ENCODE measurements around the gene ARHGAP26.

Gene ARHGAP26

DNA sequence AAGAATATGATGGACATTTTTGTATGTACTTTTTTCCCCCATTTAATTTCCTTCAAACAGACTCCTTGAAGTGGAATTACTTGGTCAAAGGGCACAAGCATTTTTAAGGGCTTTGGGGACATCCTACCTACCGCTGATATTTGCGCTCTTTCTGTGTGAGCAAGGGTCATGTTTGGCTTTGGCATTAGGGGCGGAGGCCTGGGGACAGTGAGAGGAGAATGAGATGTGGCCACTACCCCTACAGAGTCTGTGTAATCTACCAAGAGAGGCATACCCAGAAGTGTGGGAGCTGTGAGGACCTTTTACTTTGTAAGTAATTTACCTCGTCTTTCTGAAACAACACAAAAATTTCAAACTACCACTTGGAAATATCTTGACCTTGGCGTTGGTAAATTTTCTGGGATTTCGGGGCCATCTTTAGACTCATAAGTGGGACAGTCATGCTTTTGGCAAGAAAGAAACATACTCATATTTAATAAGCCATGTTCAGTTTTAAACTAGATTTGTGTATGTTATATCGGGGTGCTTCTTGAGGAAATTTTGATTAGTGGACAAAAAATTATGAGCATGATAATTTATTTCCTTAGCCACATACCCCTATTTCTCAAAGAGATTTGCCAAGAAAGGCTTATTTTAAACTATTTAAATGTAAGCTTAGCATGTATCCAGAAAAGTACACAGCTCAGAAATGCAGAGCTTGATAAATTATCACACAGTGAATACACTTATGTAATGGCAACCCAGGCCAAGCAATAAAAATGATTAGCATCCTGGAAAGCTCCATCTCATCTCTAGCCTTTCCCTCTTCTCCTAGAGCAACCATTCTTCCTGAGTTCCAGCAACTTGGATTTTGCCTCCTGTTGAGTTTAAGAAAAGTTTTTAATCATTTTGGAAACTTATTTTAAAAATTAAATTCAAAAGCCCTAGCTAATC lies 63.6 kb downstream of the ARHGAP26 start:
- no peak for DNase-seq

- DNase-seq, result no peak
These were observed 64.3 kb downstream of the ARHGAP26 start for GRCh38 chr5:142834504-142834903.

DNA sequence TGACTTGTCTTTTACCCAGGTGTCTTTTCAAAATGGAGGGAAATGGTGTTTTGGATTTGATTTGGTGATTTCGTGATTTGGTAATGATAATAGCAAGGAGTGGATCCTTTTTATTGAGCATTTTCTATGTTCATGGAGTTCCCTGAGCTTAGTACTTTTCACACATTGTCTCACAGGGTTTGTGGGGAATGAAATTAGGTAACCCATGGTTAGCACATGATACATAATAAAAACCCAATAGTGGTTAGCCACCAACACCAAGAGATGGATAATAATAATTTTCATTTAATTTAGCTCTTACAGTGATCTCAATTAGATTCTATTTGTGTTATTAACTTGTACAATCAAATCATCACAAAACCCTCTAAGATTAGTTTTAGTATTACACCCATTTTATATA lies 65.4 kb downstream of the ARHGAP26 start:
- no peak for DNase-seq

- DNase-seq, result no peak
These were observed 65.9 kb downstream of the ARHGAP26 start for GRCh38 chr5:142836048-142836447.

DNA sequence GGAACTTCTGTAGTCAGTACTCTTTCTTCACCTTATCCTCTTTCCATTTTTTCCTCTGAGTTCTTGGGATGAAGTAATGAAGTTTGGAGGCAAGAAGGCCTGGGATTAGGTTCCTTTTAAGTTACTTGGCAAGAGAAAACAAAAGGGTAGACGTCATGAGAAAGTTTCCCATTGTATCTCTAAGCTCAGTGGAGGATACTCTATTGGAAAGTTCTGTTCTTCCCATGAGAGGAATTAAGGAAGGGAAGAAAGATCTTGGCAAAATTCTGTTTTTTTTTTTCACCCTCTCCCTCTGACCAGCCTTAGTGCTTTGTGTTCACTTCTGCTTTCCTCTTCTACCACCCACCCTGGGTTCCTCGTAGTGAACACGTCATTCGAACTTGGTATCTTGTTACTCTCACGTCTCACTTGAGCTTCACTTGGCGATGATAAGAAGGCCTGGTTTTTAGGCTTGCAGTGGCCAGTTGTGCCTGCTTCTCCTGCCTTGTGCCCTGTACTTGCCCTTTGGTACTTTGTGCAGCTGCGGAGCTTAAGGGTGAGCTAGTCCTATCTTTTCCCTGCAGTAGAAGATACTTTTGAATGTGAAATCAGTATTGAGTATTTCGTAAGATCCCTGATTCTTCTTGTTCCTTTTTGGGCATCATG lies 67.0 kb downstream of the ARHGAP26 start:
- no peak for DNase-seq

DNA sequence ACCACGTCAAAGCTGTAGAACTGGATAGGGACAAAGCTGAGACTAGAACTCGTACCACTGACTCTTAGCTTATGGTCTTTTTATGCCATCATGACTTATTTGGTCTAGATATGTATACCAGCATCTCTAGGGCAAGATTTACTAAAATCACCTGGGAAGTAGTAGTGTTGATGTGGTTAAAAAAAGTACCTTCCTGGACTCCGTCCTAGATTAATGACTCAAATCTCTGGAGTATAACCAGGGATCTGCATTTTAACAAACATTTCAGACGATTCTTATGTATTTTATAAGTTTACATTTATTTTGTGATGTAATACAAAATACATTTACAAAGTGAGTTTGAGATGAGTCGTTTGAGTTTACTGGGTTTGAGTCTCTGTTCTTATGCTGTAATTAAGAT lies 68.7 kb downstream of the ARHGAP26 start:
- DNase-seq, result no peak

GRCh38 chr5:142839711-142840346 lies 69.7 kb downstream of the ARHGAP26 start:
- DNase-seq, result no peak

DNA sequence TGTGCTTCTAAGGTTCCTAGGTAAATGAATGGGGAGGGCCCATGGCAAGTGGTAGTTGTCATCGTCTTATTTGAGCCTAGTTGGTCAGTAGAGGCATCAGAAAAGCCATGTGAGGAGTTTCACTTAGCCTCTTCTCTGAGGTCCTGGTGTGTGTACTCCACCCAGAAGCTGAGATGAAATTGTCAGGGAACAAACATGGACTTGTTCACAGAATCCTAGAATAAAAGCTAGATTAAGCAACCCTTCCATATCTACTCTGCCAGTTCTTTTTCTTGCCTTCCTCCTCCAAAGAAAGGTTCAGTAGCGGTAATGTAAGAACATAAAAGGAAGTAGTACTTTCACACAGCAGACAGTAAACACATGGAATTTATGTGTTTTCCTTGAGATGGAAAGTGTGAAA lies 70.4 kb downstream of the ARHGAP26 start:
- no peak for DNase-seq

DNA sequence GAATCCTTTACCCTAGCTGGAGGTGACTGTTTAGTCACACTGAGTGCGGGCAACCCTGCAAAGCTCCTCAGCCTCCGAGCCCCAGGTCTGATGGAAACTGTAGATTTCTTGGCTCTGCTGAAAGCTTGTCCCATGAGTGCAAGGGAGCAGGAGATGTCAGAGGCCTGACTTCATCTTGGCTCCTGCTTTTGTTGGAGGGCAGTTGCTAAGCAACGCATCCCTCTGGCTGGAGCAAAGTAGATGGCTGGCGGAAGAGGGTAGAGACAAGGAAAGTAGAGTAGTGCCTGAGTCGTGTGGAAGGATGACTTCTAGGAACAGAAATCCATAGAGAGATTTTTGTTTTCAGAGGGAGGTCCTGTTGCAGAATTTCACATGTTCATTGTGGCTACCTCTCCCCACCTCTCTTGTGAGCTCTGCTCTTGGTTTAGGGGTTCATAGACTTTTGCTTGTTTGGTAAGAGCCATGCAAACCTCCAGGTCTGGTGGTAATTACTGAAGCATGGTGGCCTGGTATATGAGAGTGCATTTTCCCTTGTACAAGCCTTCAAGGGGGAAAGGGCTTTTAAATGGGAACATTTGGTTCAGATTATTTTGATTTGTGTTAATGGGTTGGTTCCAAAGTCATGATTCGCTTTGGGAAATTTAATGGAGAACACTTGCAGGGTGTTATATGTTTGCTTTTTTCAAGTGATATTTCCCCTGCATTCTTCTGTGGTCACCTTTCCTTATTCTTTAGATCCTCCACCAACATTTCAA lies 71.5 kb downstream of the ARHGAP26 start:
- DNase-seq, result no peak

- no peak for DNase-seq
These were observed 73.1 kb downstream of the ARHGAP26 start for GRCh38 chr5:142842994-142843905.

DNA sequence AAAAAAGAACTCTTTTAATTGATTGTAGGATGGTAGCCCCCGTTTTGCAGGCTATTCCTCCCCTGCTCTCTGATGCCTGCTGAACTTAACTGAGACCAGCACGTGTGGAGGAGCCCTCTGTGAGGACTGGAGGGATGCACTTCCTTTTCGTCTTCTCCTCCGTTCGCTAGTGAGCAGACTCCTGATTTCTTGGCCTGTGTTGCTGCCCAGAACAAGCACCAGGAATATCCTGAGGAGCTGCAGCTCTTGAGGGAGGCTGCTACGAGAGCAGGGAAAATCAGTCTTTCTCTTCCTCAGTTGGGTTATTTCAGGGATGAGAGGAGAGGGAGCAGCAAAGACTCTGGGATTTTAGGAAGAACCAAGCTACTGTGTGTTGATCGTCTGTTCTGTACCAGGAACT lies 74.7 kb downstream of the ARHGAP26 start:
- DNase-seq, result no peak

- no peak for DNase-seq
These were observed 75.3 kb downstream of the ARHGAP26 start for GRCh38 chr5:142845402-142845921.

DNA sequence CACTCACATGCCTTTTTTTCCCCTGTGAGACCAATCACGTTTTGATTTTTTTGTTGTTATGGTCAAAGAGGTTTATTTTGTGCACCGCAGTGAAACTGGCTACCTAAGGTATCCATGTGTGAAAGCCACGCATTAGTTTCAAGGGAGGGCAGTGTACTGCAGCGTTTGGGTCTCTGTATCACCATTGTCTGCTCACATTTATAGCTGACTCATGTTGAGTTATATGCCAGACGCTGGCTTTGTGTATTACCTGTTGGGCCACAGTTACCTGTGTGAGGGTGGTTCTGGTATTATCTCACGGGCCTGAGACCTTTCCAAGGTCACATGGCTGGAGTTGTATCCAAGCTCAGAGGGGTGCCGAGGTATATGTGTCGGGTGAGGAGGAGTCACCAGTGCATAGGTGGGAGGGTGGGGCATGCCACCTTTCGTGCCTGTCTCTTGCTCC lies 75.8 kb downstream of the ARHGAP26 start:
- no peak for DNase-seq

GRCh38 chr5:142846406-142846805 lies 76.2 kb downstream of the ARHGAP26 start:
- DNase-seq, result no peak

- DNase-seq, result no peak
These were observed 78.0 kb downstream of the ARHGAP26 start for GRCh38 chr5:142847898-142848790.

DNA sequence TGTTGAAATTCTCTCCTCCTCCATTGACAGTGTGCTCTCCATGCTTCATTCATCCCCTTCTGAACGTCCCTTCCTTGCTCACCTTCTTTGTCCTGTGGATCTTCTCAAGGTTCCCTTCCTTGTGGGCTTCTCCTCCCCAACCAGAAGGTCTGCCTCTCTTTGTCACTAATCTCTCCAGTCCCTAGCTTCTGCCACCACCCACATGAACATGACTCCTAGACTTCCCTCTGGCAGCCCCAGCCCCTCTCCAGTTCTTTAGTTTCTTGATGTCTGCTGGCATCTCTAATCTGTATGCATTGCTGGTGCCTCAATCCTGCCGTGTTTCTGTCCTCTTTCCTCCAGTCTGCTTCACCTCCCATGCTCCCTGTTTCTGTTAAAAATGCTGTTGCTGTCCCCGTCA lies 79.3 kb downstream of the ARHGAP26 start:
- DNase-seq, result no peak

DNA sequence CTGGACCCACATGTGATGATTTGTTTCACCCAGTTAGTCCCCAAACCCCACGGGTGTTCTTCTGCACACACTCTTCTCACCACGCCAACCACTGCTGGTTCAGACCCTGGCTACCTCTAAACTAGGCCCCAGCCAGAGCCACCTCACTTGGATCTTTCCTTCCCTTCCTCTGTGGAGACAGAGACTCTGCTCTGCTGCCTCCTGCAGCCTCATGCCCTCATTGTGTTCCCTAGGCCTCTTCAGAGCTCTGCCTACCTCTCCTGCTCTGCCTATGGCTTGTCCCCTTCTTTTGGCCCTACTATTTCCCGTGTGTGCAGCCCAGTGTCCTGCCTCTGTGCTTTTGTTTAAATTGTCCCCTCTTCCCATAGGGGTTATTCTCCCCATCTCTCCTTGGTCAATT lies 79.7 kb downstream of the ARHGAP26 start:
- DNase-seq, result no peak

DNA sequence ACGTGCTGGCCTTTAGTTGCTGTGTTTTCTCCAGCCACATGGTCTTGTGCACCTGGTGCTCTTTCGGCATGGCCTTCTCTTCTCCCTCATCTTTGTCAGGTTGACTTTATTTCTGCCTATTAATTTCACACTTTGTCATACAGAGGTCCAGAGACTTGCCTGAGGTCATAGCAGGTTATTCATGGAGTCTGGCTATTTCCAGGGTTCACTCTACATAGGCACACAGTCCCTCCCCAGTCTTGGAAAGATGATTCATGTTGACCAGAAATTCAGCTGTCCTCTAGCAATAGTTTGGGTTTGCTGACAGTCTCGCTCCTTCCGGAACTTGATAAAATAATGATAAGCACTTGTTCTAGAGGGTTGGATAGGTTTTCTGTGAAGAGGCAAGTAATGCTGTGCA lies 81.6 kb downstream of the ARHGAP26 start:
- DNase-seq, result no peak

GRCh38 chr5:142852416-142853198 lies 82.4 kb downstream of the ARHGAP26 start:
- DNase-seq, result no peak

DNA sequence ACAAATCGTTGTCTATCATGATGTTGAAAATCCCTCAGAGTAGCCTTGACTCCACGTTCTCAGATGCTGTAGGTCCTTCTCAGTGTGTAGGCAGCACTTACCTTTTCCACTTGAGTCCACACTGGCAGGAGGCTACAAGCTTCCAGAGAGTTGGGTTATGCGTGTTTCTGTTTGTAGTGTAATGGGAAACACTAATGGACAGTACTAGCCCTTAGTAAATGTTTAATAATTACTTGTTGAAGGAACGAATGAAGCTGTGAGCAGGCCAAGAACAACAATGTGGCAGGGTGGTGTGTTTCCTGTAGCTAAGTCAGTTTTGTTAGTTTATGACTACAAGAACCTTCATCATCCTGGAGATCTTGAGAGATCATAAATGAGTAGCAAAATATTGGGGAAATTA lies 83.5 kb downstream of the ARHGAP26 start:
- DNase-seq, result no peak

Measured in NCI-H1048 (cell line).